WI38 (cell line): ENCODE data around the gene KLHL29.

Source experiments
- H3K4me3 ChIP-seq: 2 replicates; pipeline ENCODE4 v1.5.1; 2011; ENCODE audit warnings: low read depth, mild to moderate bottlenecking, control low read depth, low read length
- TF ChIP-seq, protein P1 (sequence below): IDR thresholded peaks from 2 replicates; pipeline ENCODE4 v1.5.1; 2012; ENCODE audit warnings: low read depth, mild to moderate bottlenecking, control low read depth, low read length

Gene KLHL29

GRCh38 chr2:23692263-23692662 is 307.3 kb downstream of the KLHL29 start:
- no peak overlapping the region for H3K4me3 ChIP-seq
- TF ChIP-seq, protein P1, sequence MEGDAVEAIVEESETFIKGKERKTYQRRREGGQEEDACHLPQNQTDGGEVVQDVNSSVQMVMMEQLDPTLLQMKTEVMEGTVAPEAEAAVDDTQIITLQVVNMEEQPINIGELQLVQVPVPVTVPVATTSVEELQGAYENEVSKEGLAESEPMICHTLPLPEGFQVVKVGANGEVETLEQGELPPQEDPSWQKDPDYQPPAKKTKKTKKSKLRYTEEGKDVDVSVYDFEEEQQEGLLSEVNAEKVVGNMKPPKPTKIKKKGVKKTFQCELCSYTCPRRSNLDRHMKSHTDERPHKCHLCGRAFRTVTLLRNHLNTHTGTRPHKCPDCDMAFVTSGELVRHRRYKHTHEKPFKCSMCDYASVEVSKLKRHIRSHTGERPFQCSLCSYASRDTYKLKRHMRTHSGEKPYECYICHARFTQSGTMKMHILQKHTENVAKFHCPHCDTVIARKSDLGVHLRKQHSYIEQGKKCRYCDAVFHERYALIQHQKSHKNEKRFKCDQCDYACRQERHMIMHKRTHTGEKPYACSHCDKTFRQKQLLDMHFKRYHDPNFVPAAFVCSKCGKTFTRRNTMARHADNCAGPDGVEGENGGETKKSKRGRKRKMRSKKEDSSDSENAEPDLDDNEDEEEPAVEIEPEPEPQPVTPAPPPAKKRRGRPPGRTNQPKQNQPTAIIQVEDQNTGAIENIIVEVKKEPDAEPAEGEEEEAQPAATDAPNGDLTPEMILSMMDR: no peak

GRCh38 chr2:23692851-23693605 is 308.0 kb downstream of the KLHL29 start:
- no peak overlapping the region for H3K4me3 ChIP-seq
- TF ChIP-seq, protein P1: no peak

DNA sequence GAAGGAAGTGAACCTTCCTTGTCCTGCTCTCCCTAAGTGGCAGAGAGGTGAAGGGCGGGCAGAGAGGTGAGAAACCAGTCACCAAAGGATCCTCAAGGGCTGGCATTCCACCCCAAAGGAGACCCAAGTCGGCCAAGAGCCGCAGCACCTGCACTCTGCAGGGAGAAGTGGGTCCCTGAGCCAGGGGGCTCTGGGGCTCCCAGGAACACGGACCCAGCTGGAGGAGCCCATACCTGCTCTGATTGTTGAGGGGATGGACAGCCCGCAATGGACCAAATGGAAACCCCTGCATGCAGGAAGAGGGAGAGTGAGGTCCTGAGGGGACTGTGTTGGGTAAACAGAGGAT is 308.6 kb downstream of the KLHL29 start:
- TF ChIP-seq, protein P1: no peak
- H3K4me3 ChIP-seq: no peak overlapping the region

GRCh38 chr2:23694058-23695045 is 309.4 kb downstream of the KLHL29 start:
- TF ChIP-seq, protein P1: no peak

GRCh38 chr2:23695214-23695889 is 310.4 kb downstream of the KLHL29 start:
- TF ChIP-seq, protein P1: no peak
- H3K4me3 ChIP-seq: no peak overlapping the region

More at GRCh38 chr2:23694058-23695045, 309.4 kb downstream of the KLHL29 start:
- H3K4me3 ChIP-seq: no peak overlapping the region

DNA sequence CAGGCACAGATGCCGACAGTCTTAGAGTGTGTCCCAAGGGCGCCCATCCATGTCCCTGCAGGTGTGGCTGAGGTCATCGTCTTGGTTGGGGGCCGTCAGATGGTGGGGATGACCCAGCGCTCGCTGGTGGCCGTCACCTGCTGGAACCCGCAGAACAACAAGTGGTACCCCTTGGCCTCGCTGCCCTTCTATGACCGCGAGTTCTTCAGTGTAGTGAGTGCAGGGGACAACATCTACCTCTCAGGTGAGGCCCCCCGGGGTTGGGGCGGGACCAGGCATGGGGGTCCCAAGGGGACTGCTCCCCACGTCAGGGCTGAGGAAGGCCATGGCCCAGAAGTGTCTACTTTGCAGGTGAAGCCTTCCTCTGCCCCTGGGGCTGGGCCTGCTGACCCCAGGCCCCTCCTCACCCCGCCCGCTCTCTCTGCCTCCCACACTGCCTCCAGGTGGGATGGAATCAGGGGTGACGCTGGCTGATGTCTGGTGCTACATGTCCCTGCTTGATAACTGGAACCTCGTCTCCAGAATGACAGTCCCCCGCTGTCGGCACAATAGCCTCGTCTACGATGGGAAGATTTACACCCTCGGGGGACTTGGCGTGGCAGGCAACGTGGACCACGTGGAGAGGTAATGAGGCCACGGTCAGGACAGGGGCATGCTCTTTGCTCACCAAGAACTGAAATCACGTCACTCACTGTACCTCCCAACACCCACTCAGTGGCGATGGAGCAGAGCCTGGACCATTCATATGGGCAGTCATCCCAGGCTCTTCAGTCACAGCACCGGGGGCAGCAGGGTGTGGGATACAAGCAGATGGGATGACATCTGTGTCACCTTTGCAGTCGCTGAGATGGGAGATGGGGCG is 311.1 kb downstream of the KLHL29 start:
- TF ChIP-seq, protein P1: no peak
- H3K4me3 ChIP-seq: no peak overlapping the region
